ENCODE data around the gene HERC3. TPM values are rescaled to one million over a fixed set of nuclear protein-coding genes. Genes with fewer than 3 reads are reported as not detected.
A peak's percentile ranks its signal among the peaks of the same experiment; 100 is the strongest.

Gene HERC3
- total and polyA plus RNA-seq, 2 experiments from 2014 or later = 2.2 to 2.4 TPM

GRCh38 chr4:88649716-88650115 is 57.4 kb downstream of the HERC3 start:
- Histone ChIP-seq H3K36me3 (ENCODE audit: insufficient read depth) (no peaks in the 10 kb centered on the region), H3K79me2 (replicated peaks; ENCODE audit: insufficient read depth) (no peaks in the 10 kb centered on the region), H3F3A (replicated peaks; ENCODE audit: low read depth) (no peaks in the 10 kb centered on the region), H3K27me3 (ENCODE audit: insufficient read depth) (no peaks in the 10 kb centered on the region), H3K27ac (ENCODE audit: low read depth) (no peak overlapping the region), H3K4me1 (ENCODE audit: insufficient read depth) (peaks cover 41% of the 10 kb centered on the region), H3K4me3 (no peak overlapping the region), H3K4me2 (peak overlapping the region; percentile 40; the same call in 1 of the 2 replicates), H2AFZ (no peak overlapping the region), H3K9me2 (ENCODE audit: insufficient read depth) (no peaks in the 10 kb centered on the region), H4K20me1 (replicated peaks; ENCODE audit: insufficient read depth) (no peaks in the 10 kb centered on the region)
- no peak for ATAC-seq
- no peaks in the 10 kb centered on the region for H3K9me3 Mint-ChIP-seq
- H3K4me3 Mint-ChIP-seq = no peak overlapping the region
- peaks cover 7% of the 10 kb centered on the region for H3K27me3 Mint-ChIP-seq (ENCODE audit: insufficient read depth, low read depth, poor library complexity)
- TF ChIP-seq CTCF (conservative IDR thresholded peaks at IDR 0.05; ENCODE audit: low read depth in 2 of 2) = no peak
- H3K27ac Mint-ChIP-seq = no peak overlapping the region; the same call in 1 of the 2 replicates
- no peak for DNase-seq (ENCODE audit: low spot score)
- no peaks in the 10 kb centered on the region for H3K36me3 Mint-ChIP-seq (ENCODE audit: low read depth)
- peaks cover 47% of the 10 kb centered on the region for H3K4me1 Mint-ChIP-seq

GRCh38 chr4:88653371-88653946 is 61.2 kb downstream of the HERC3 start:
- Histone ChIP-seq H3K4me1 (ENCODE audit: insufficient read depth) (peaks cover 19% of the 10 kb centered on the region), H3K36me3 (ENCODE audit: insufficient read depth) (no peaks in the 10 kb centered on the region), H3K9me2 (ENCODE audit: insufficient read depth) (no peaks in the 10 kb centered on the region), H3K4me2 (no peak overlapping the region), H3K27ac (ENCODE audit: low read depth) (no peak overlapping the region), H3K4me3 (no peak overlapping the region), H3K79me2 (replicated peaks; ENCODE audit: insufficient read depth) (no peaks in the 10 kb centered on the region), H3K27me3 (ENCODE audit: insufficient read depth) (no peaks in the 10 kb centered on the region), H2AFZ (no peak overlapping the region), H3F3A (replicated peaks; ENCODE audit: low read depth) (no peaks in the 10 kb centered on the region), H4K20me1 (replicated peaks; ENCODE audit: insufficient read depth) (no peaks in the 10 kb centered on the region)
- no peaks in the 10 kb centered on the region; the same call in 2 of the 3 replicates for H3K36me3 Mint-ChIP-seq (ENCODE audit: low read depth)
- peaks cover 24% of the 10 kb centered on the region for H3K4me1 Mint-ChIP-seq
- no peak for TF ChIP-seq EZH2 (IDR thresholded peaks at IDR 0.05; ENCODE audit: low read depth, unreplicated experiment)
- TF ChIP-seq JUNB (IDR thresholded peaks at IDR 0.05; ENCODE audit: unreplicated experiment) = no peak
- TF ChIP-seq STAT1 (IDR thresholded peaks at IDR 0.05; ENCODE audit: unreplicated experiment) = no peak
- no peak for TF ChIP-seq ZNF462 (CRISPR knock-in tag; IDR thresholded peaks at IDR 0.05)
- TF ChIP-seq POLR2AphosphoS5 (IDR thresholded peaks at IDR 0.05; ENCODE audit: low read depth) = no peak
- TF ChIP-seq REST (IDR thresholded peaks at IDR 0.05; ENCODE audit: unreplicated experiment) = no peak
- no peak for TF ChIP-seq NANOG (IDR thresholded peaks at IDR 0.05; ENCODE audit: borderline replicate concordance)
- no peaks in the 10 kb centered on the region; the same call in 2 of the 3 replicates for H3K9me3 Mint-ChIP-seq
- DNase-seq (ENCODE audit: low spot score) = no peak
- no peak for ATAC-seq
- H3K27ac Mint-ChIP-seq = peak overlapping the region; percentile 42; the same call in 1 of the 2 replicates
- peaks cover 6% of the 10 kb centered on the region for H3K27me3 Mint-ChIP-seq (ENCODE audit: insufficient read depth, low read depth, poor library complexity)
- no peak overlapping the region for H3K4me3 Mint-ChIP-seq
